GM19438 (cell line): Measurements from ENCODE around the gene AMIGO2.

Experiments
- ATAC-seq: cut with Tn5 transposase; IDR thresholded peaks from one replicate; pipeline ENCODE4 v1.9.1; 2021; ENCODE audit warnings: low read depth; ENCODE audit not compliant: unreplicated experiment

Gene AMIGO2

GRCh38 chr12:47038270-47038748, 41.5 kb downstream of the AMIGO2 start:
- no peak for ATAC-seq

GRCh38 chr12:47035484-47035883, 44.3 kb downstream of the AMIGO2 start:
- ATAC-seq = no peak

- no peak for ATAC-seq
Measured at GRCh38 chr12:47034661-47035060, 45.1 kb downstream of the AMIGO2 start.

- ATAC-seq = no peak
Measured at GRCh38 chr12:47033789-47034555, 45.8 kb downstream of the AMIGO2 start.

- no peak for ATAC-seq
Measured at GRCh38 chr12:47033081-47033480, 46.7 kb downstream of the AMIGO2 start.

GRCh38 chr12:47032644-47033043, 47.1 kb downstream of the AMIGO2 start:
- ATAC-seq = no peak

GRCh38 chr12:47029903-47030302, 49.9 kb downstream of the AMIGO2 start:
- no peak for ATAC-seq

GRCh38 chr12:47028981-47029708, 50.6 kb downstream of the AMIGO2 start:
- ATAC-seq = no peak

- no peak for ATAC-seq
Measured at GRCh38 chr12:47028186-47028585, 51.6 kb downstream of the AMIGO2 start.
